Measurements from ENCODE around the gene NAV3. TPM values are rescaled to one million over a fixed set of nuclear protein-coding genes. Genes with fewer than 3 reads are reported as not detected.

The NAV3 gene
- total RNA-seq, 1 experiment from 2014 or later = 4.1 TPM

- CTCF ChIA-PET = no interaction called here
- intact Hi-C loops (cut with micrococcal nuclease; ENCODE audit: unreplicated experiment) = no loop called here
- no peak for DNase-seq
- H3K4me1 Mint-ChIP-seq (ENCODE audit: low read depth, unreplicated experiment) = no peaks in the 10 kb centered on the region
- H3K27me3 Mint-ChIP-seq (ENCODE audit: unreplicated experiment) = no peaks in the 10 kb centered on the region
- H3K9me3 Mint-ChIP-seq (ENCODE audit: low read depth, unreplicated experiment) = no peaks in the 10 kb centered on the region
- no peak overlapping the region for H3K27ac Mint-ChIP-seq (ENCODE audit: unreplicated experiment)
- no peak for TF ChIP-seq CTCF (IDR thresholded peaks at IDR 0.05; ENCODE audit: unreplicated experiment)
- no peak overlapping the region for H3K4me3 Mint-ChIP-seq (ENCODE audit: low read depth, unreplicated experiment)
- no peaks in the 10 kb centered on the region for H3K36me3 Mint-ChIP-seq (ENCODE audit: insufficient read depth, unreplicated experiment)
- no TSS peak for BruUV-seq (replicated peaks)
Measured at GRCh38 chr12:78194448-78194847, 363.8 kb downstream of the NAV3 start.

- no peak overlapping the region for H3K4me3 Mint-ChIP-seq (ENCODE audit: low read depth, unreplicated experiment)
- H3K4me1 Mint-ChIP-seq (ENCODE audit: low read depth, unreplicated experiment) = no peaks in the 10 kb centered on the region
- CTCF ChIA-PET = no interaction called here
- intact Hi-C loops (cut with micrococcal nuclease; ENCODE audit: unreplicated experiment) = no loop called here
- BruUV-seq (replicated peaks) = no TSS peak
- no peak overlapping the region for H3K27ac Mint-ChIP-seq (ENCODE audit: unreplicated experiment)
- no peaks in the 10 kb centered on the region for H3K27me3 Mint-ChIP-seq (ENCODE audit: unreplicated experiment)
- no peaks in the 10 kb centered on the region for H3K36me3 Mint-ChIP-seq (ENCODE audit: insufficient read depth, unreplicated experiment)
- no peaks in the 10 kb centered on the region for H3K9me3 Mint-ChIP-seq (ENCODE audit: low read depth, unreplicated experiment)
- no peak for TF ChIP-seq CTCF (IDR thresholded peaks at IDR 0.05; ENCODE audit: unreplicated experiment)
- no peak for DNase-seq
Measured at GRCh38 chr12:78198896-78199295, 368.2 kb downstream of the NAV3 start.

- no peak for DNase-seq
- intact Hi-C loops (cut with micrococcal nuclease; ENCODE audit: unreplicated experiment) = no loop called here
- no peaks in the 10 kb centered on the region for H3K4me1 Mint-ChIP-seq (ENCODE audit: low read depth, unreplicated experiment)
- no peak overlapping the region for H3K27ac Mint-ChIP-seq (ENCODE audit: unreplicated experiment)
- CTCF ChIA-PET = no interaction called here
- H3K27me3 Mint-ChIP-seq (ENCODE audit: unreplicated experiment) = no peaks in the 10 kb centered on the region
- BruUV-seq (replicated peaks) = no TSS peak
- no peak overlapping the region for H3K4me3 Mint-ChIP-seq (ENCODE audit: low read depth, unreplicated experiment)
- no peaks in the 10 kb centered on the region for H3K36me3 Mint-ChIP-seq (ENCODE audit: insufficient read depth, unreplicated experiment)
- TF ChIP-seq CTCF (IDR thresholded peaks at IDR 0.05; ENCODE audit: unreplicated experiment) = no peak
- no peaks in the 10 kb centered on the region for H3K9me3 Mint-ChIP-seq (ENCODE audit: low read depth, unreplicated experiment)
Measured at GRCh38 chr12:78199926-78200325, 369.2 kb downstream of the NAV3 start.

DNA sequence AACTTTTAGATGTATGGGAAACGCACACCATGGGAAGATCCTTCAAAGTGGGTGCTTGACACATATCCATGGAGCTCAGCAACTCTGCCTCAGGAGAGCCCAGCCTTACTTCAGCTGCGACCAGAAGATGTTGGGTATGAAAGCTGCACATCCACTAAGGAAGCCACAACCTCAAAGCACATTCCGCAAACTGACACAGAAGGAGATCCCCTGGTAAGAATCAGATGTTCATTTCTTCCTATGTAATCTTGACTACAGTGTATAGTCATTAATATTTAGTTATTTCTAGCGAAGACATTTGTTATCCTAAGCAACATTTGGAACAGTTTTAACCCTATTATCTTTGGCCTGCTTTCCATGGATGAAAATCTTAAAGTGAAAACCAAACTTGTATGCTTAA lies 374.2 kb downstream of the NAV3 start:
- intact Hi-C loops (cut with micrococcal nuclease; ENCODE audit: unreplicated experiment) = no loop called here
- no TSS peak for BruUV-seq (replicated peaks)
- no peaks in the 10 kb centered on the region for H3K27me3 Mint-ChIP-seq (ENCODE audit: unreplicated experiment)
- no peaks in the 10 kb centered on the region for H3K4me1 Mint-ChIP-seq (ENCODE audit: low read depth, unreplicated experiment)
- no peak for TF ChIP-seq CTCF (IDR thresholded peaks at IDR 0.05; ENCODE audit: unreplicated experiment)
- CTCF ChIA-PET = no interaction called here
- no peak overlapping the region for H3K27ac Mint-ChIP-seq (ENCODE audit: unreplicated experiment)
- no peaks in the 10 kb centered on the region for H3K9me3 Mint-ChIP-seq (ENCODE audit: low read depth, unreplicated experiment)
- DNase-seq = no peak
- H3K4me3 Mint-ChIP-seq (ENCODE audit: low read depth, unreplicated experiment) = no peak overlapping the region
- no peaks in the 10 kb centered on the region for H3K36me3 Mint-ChIP-seq (ENCODE audit: insufficient read depth, unreplicated experiment)

- no TSS peak for BruUV-seq (replicated peaks)
- H3K27ac Mint-ChIP-seq (ENCODE audit: unreplicated experiment) = no peak overlapping the region
- no peak overlapping the region for H3K4me3 Mint-ChIP-seq (ENCODE audit: low read depth, unreplicated experiment)
- intact Hi-C loops (cut with micrococcal nuclease; ENCODE audit: unreplicated experiment) = no loop called here
- CTCF ChIA-PET = no interaction called here
- no peaks in the 10 kb centered on the region for H3K27me3 Mint-ChIP-seq (ENCODE audit: unreplicated experiment)
- H3K4me1 Mint-ChIP-seq (ENCODE audit: low read depth, unreplicated experiment) = no peaks in the 10 kb centered on the region
- DNase-seq = no peak
- no peaks in the 10 kb centered on the region for H3K9me3 Mint-ChIP-seq (ENCODE audit: low read depth, unreplicated experiment)
- no peak for TF ChIP-seq CTCF (IDR thresholded peaks at IDR 0.05; ENCODE audit: unreplicated experiment)
- no peaks in the 10 kb centered on the region for H3K36me3 Mint-ChIP-seq (ENCODE audit: insufficient read depth, unreplicated experiment)
Measured at GRCh38 chr12:78208092-78208491, 377.4 kb downstream of the NAV3 start.

Measured in Calu3 (cell line).